Stimulated activated CD4-positive, alpha-beta T cell treated with anti-CD3 and anti-CD28 coated beads, Interleukin-1b, Interleukin-23, amount 100 ng/mL, for 4 hours (primary cell): ENCODE data around the gene SLC25A24.

Experiments
- DNase-seq, 2 donors: peaks; one replicate each; pipeline ENCODE4 v3.0.0-alpha.2; 2020; ENCODE audit warnings: low read depth in 2 of 2

SLC25A24 gene

DNA sequence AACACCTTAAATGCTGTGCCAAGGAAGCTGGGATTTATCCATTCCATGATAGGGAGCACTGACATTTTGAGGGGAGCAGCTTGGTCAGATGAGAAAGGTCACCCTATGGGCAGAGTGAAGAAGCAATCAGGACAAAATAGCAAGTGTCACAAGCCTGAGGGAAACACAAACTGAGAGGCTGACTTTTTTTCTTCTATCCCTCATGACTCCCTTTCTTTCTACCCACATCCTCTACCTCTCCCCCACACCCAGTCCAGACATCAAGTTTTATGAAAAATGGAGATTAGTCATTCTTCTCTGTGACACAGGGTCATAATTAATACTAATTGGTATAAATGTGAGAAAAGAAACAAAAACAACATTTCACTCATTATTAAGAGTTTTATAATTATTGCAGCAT, 103.1 kb downstream of the SLC25A24 start:
- DNase-seq: no peak

DNA sequence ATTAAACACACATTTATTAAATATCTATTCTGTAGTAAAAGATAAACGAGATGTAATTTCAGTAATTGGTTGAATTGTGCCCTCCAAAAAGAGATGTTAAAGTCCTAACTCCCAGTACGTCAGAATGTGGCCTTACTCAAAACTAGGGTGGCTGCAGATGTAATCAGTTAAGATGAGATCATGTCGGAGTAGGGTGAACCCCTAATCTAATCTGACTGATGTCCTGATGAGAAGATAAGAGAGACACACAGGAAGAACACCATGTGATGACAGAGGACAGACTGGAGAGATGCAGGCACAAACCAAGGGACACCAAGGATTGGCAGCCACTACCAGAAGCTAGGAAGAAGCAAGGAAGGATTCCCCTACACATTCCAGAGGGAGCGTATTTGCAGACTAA, 104.1 kb downstream of the SLC25A24 start:
- DNase-seq: no peak

DNA sequence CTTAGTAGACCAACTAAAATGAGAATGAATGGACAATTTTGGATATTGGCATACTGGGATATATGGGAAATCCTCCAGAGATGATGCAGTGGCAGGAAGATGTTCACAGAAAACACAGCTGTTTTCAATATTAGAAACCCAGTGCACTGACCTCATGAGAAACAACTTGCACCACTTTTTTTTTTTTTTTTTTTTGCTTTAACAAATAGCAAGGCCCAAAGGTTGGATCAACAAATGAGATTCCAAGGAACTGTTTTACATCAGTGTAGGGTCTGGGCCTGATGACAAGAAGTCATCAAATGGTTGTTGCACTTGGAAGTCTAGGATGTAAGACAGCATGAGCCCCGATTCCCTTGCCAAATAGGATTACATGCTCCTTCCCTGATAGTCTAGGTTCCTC, 110.7 kb downstream of the SLC25A24 start:
- DNase-seq: no peak

DNA sequence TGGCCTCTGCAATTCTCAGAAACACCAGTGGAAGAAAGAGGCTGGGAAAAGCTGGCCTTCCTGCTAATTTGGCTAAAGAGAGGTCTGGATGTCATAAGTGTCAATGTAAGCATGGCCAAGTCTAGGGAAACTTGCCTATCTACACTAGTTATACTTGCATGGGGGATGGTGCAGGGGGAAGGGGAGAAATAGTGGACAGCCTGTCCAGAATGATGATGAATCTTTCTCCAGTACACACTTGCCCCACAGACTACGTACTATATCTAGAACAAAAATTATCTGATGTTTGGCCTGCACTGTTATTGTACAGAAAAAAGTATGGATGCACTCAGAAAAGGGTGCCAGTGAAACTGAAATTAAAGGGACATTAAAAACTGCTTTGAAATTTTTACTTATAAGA, 114.5 kb downstream of the SLC25A24 start:
- DNase-seq: no peak

DNA sequence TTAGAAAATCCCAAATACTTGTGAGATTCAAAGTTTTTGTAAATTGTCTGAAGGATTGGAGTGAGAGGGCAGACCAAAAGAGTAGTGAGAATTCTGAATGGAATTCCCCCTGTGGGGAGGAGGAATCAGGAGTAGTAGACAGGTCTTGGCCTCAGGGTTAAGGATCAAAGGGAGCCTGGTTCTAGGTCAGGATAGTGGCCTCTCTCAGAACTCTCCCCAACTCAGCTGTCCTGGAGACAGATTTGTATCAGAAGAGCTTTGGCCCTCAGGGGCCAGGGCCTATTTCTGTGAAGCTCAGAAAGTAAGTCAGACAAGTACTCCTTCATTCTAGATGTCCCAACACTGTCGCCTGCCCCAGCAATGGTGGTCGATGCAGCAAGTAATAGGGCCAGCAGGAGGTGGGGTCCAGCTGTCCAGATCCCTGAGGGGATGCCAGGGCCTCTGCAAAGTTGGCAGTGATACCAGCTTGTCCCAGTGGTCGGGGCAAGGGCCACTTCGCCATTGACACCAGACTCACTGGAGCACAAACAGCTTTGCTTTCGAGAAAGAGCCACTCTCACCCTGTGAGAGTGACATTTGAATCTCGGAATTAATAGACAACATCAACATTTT, 115.2 kb downstream of the SLC25A24 start:
- DNase-seq: no peak
